ENCODE results near the gene SGPP2.

- TF ChIP-seq CTCF (IDR thresholded peaks at IDR 0.05; ENCODE audit: low read depth, low read length, poor library complexity, severe bottlenecking) (no peak), EZH2phosphoT487 (IDR thresholded peaks at IDR 0.05; ENCODE audit: borderline replicate concordance, low read length) (no peak)
Measured at GRCh38 chr2:222566229-222566628, 141.9 kb downstream of the SGPP2 start.

Data from DOHH2 (cell line).